Measurements from ENCODE around the gene PLEKHA6.

Gene PLEKHA6

DNA sequence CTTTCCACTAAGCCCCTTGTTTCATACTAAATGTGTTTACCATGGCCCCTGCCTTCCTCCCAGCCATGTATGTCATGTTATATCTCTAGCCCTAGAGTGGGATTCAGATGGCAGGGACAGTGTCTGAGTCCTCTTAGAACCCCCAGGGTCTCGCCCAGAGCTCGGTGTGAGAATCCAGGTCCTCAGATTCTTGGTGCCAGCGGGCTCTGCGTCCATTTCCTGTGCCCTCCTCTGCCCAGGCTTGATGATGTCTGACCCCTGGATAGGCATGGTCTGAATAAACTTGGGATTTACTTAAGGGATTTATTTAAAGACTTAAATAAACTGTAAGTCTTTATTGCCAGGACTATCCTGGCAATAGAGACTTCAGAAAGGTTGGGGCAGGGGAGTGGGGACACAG, 157.2 kb downstream of the PLEKHA6 start:
- no peak overlapping the region for H2BK5ac ChIP-seq (ENCODE audit: low read depth, low read length, poor library complexity, severe bottlenecking)
- no peak overlapping the region for H2BK15ac ChIP-seq (ENCODE audit: low read depth, poor library complexity, severe bottlenecking)
- no peak overlapping the region for H2AFZ ChIP-seq (ENCODE audit: low read depth, low read length)
- H3K9ac ChIP-seq (ENCODE audit: low read length) = no peak overlapping the region
- no peak overlapping the region for H3K23ac ChIP-seq (ENCODE audit: low read length in 2 of 2)
- H3K14ac ChIP-seq (ENCODE audit: low read length in 2 of 2) = no peak overlapping the region
- no peak overlapping the region for H2AK5ac ChIP-seq (ENCODE audit: low read length, severe bottlenecking)
- 88% methylated on average over 4 of the region's 4 CpGs for WGBS
- H2BK120ac ChIP-seq (ENCODE audit: low read depth, low read length) = no peak overlapping the region
- H3K36me3 ChIP-seq (ENCODE audit: control insufficient read depth in 1 of 2, insufficient read depth in 2 of 2, low read depth in 1 of 2, low read length in 2 of 2) = no peaks in the 10 kb centered on the region
- H3K18ac ChIP-seq (ENCODE audit: low read depth in 1 of 2, low read length in 2 of 2) = no peak overlapping the region
- H3K4ac ChIP-seq (ENCODE audit: low read depth in 1 of 2, low read length in 2 of 2) = no peak overlapping the region
- no peaks in the 10 kb centered on the region for H3K9me3 ChIP-seq (ENCODE audit: control insufficient read depth, low read length)
- no peak overlapping the region for H4K8ac ChIP-seq (ENCODE audit: low read length)
- no peak overlapping the region for H3K27ac ChIP-seq (ENCODE audit: low read length, poor library complexity, severe bottlenecking)
- no peak overlapping the region for H3K4me3 ChIP-seq (ENCODE audit: insufficient read depth in 1 of 2, low read depth in 1 of 2, low read length in 2 of 2)
- peaks cover 16 to 60% of the 10 kb centered on the region in 2 experiments for H3K27me3 ChIP-seq (ENCODE audit: control insufficient read depth in 1 of 2, insufficient read depth in 1 of 2, low read length in 2 of 2)
- H4K91ac ChIP-seq (ENCODE audit: low read length) = no peak overlapping the region
- H3K79me1 ChIP-seq (replicated peaks; ENCODE audit: low read length, poor library complexity, severe bottlenecking) = no peaks in the 10 kb centered on the region
- H3K4me1 ChIP-seq (ENCODE audit: control insufficient read depth, insufficient read depth, low read depth, low read length) = peaks cover 23% of the 10 kb centered on the region
- H3K4me2 ChIP-seq (ENCODE audit: low read length, poor library complexity, severe bottlenecking) = no peak overlapping the region
- DNase-seq = no peak
- H2BK12ac ChIP-seq (ENCODE audit: low read length in 2 of 2) = no peak overlapping the region

DNA sequence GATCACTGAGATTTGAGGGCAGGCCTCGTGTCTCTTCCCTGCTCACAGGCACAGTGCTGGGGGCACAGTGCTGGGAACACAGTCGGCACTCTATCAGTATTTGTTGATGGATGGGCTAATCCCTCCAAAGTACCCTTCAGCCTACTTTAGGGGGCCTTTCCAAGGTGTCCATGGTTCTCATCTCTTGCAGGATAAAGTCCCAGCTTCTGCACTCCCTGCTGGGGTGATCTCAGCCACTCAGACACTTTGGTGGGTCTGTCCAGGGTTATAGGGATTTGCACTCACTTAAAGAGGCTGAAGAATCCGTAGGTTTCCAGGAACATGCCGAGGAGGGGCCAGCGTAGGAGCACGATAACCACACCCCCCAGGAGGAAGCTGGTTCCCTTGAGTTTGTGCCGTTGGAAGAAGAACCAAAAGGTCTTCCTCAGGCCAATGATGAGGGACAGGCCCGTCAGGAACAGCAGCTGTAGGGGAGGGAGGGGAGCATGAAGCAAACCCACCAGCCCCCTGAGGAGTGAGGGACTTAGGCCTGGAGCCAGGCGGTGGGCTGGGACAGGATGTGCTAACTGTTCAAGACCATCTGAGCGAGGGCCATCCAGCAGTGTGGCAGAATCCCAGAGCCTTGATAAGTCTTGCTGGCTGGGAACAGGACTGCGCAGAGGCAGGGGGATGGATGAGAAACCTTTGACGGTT, 158.2 kb downstream of the PLEKHA6 start:
- Histone ChIP-seq H2AFZ (ENCODE audit: low read depth, low read length) (no peak overlapping the region), H3K36me3 (ENCODE audit: control insufficient read depth in 1 of 2, insufficient read depth in 2 of 2, low read depth in 1 of 2, low read length in 2 of 2) (no peaks in the 10 kb centered on the region), H3K23ac (ENCODE audit: low read length in 2 of 2) (no peak overlapping the region), H3K79me1 (replicated peaks; ENCODE audit: low read length, poor library complexity, severe bottlenecking) (no peaks in the 10 kb centered on the region), H3K14ac (ENCODE audit: low read length in 2 of 2) (no peak overlapping the region), H3K9me3 (ENCODE audit: control insufficient read depth, low read length) (no peaks in the 10 kb centered on the region), H3K27ac (ENCODE audit: low read length, poor library complexity, severe bottlenecking) (no peak overlapping the region), H3K18ac (ENCODE audit: low read depth in 1 of 2, low read length in 2 of 2) (no peak overlapping the region), H3K4me2 (ENCODE audit: low read length, poor library complexity, severe bottlenecking) (no peak overlapping the region), H2BK5ac (ENCODE audit: low read depth, low read length, poor library complexity, severe bottlenecking) (no peak overlapping the region), H4K91ac (ENCODE audit: low read length) (no peak overlapping the region), H3K4ac (ENCODE audit: low read depth in 1 of 2, low read length in 2 of 2) (no peak overlapping the region), H3K4me3 (ENCODE audit: insufficient read depth in 1 of 2, low read depth in 1 of 2, low read length in 2 of 2) (no peak overlapping the region), H3K27me3 (ENCODE audit: control insufficient read depth in 1 of 2, insufficient read depth in 1 of 2, low read length in 2 of 2) (peaks cover 11 to 67% of the 10 kb centered on the region in 2 experiments), H2BK120ac (ENCODE audit: low read depth, low read length) (no peak overlapping the region), H2BK15ac (ENCODE audit: low read depth, poor library complexity, severe bottlenecking) (no peak overlapping the region), H2BK12ac (ENCODE audit: low read length in 2 of 2) (no peak overlapping the region), H3K4me1 (ENCODE audit: control insufficient read depth, insufficient read depth, low read depth, low read length) (peaks cover 28% of the 10 kb centered on the region), H4K8ac (ENCODE audit: low read length) (no peak overlapping the region), H2AK5ac (ENCODE audit: low read length, severe bottlenecking) (no peak overlapping the region), H3K9ac (ENCODE audit: low read length) (no peak overlapping the region)
- WGBS = 90% methylated on average over 11 of the region's 12 CpGs
- DNase-seq = no peak

DNA sequence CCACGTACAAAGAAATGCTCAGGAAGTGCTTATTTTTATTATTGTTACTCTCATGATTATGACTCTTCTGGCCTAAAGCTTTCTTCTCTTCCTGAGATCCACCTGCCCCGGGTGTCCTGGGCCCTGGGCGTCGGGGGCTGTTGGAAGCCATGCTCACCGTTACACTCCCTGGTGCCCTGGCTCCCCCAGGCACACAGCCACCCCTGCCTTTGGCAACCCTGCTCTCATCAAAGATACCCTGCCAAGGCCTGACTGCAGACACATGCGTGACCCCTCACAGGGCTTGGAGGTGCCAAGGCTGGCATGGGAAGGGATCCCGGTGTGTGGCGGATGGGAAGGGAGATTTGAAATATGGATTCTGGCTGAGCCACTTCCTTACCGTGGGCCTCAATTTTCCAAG, 160.2 kb downstream of the PLEKHA6 start:
- Histone ChIP-seq H3K4ac (ENCODE audit: low read depth in 1 of 2, low read length in 2 of 2) (no peak overlapping the region), H2BK5ac (ENCODE audit: low read depth, low read length, poor library complexity, severe bottlenecking) (no peak overlapping the region), H3K79me1 (replicated peaks; ENCODE audit: low read length, poor library complexity, severe bottlenecking) (no peaks in the 10 kb centered on the region), H3K36me3 (ENCODE audit: control insufficient read depth in 1 of 2, insufficient read depth in 2 of 2, low read depth in 1 of 2, low read length in 2 of 2) (no peaks in the 10 kb centered on the region), H3K4me3 (ENCODE audit: insufficient read depth in 1 of 2, low read depth in 1 of 2, low read length in 2 of 2) (no peak overlapping the region), H3K4me1 (ENCODE audit: control insufficient read depth, insufficient read depth, low read depth, low read length) (peaks cover 45% of the 10 kb centered on the region), H3K23ac (ENCODE audit: low read length in 2 of 2) (no peak overlapping the region), H3K4me2 (ENCODE audit: low read length, poor library complexity, severe bottlenecking) (no peak overlapping the region), H2BK120ac (ENCODE audit: low read depth, low read length) (no peak overlapping the region), H2BK12ac (ENCODE audit: low read length in 2 of 2) (no peak overlapping the region), H2BK15ac (ENCODE audit: low read depth, poor library complexity, severe bottlenecking) (no peak overlapping the region), H3K27ac (ENCODE audit: low read length, poor library complexity, severe bottlenecking) (no peak overlapping the region), H3K14ac (ENCODE audit: low read length in 2 of 2) (no peak overlapping the region), H4K91ac (ENCODE audit: low read length) (no peak overlapping the region), H3K18ac (ENCODE audit: low read depth in 1 of 2, low read length in 2 of 2) (no peak overlapping the region), H4K8ac (ENCODE audit: low read length) (no peak overlapping the region), H3K9ac (ENCODE audit: low read length) (no peak overlapping the region), H3K9me3 (ENCODE audit: control insufficient read depth, low read length) (no peaks in the 10 kb centered on the region), H2AFZ (ENCODE audit: low read depth, low read length) (no peak overlapping the region), H2AK5ac (ENCODE audit: low read length, severe bottlenecking) (no peak overlapping the region), H3K27me3 (ENCODE audit: control insufficient read depth in 1 of 2, insufficient read depth in 1 of 2, low read length in 2 of 2) (peaks cover 5 to 83% of the 10 kb centered on the region in 2 experiments)
- 94% methylated on average over 9 of the region's 9 CpGs for WGBS
- DNase-seq = no peak

DNA sequence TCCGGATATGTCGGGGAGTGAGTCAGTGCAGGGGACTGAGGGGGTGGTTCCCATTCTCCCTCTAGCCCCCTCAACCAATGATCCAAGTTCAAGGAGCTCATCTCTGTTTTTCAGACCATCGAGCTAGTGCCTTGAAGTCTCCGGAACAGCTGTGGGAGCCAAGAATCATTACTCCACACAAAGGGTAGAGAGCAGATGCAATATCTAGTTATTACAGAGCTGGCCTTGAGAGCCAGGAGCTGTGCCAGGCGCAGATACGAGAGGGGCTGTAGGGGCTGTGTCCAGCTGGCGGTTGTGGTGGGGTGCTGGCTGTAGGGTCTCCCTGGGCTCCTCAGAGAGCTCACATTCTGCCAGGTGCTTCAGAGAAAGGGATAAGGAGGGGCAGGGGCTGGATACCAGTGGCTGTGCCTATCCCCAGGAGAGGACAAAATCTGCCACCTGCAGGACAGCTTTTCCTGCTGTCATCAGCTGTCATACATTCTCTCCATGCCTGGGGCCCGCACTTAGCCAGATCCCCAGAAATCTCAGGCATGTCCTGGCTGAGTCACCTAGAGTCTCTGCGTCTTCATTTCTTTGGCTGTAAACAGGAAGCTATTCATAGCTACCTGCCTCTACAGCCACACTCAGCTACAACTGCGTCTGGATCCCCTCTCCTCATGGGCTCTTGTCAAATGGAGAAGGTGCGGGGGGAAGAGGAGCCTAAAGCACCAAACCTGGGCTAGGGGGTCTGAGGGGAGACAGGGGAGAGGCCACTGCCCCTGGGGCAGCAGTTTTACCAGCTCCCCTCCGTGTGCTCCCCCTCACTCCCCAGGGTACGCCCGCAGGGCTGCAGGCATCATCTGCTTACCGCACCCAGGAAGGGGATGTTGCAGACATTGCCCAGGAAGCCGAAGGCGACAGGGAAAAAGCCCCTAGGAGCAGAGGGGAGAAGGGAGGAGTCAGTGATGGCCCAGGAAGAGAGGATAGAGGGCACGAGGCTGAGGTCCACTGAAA, 161.1 kb downstream of the PLEKHA6 start:
- Histone ChIP-seq H3K9me3 (ENCODE audit: control insufficient read depth, low read length) (no peaks in the 10 kb centered on the region), H2BK12ac (ENCODE audit: low read length in 2 of 2) (no peak overlapping the region), H3K4me3 (ENCODE audit: insufficient read depth in 1 of 2, low read depth in 1 of 2, low read length in 2 of 2) (no peak overlapping the region), H3K9ac (ENCODE audit: low read length) (no peak overlapping the region), H3K4ac (ENCODE audit: low read depth in 1 of 2, low read length in 2 of 2) (no peak overlapping the region), H3K23ac (ENCODE audit: low read length in 2 of 2) (peak overlapping the region in 1 of 2 experiments; percentile 16), H2BK5ac (ENCODE audit: low read depth, low read length, poor library complexity, severe bottlenecking) (no peak overlapping the region), H3K14ac (ENCODE audit: low read length in 2 of 2) (no peak overlapping the region), H3K36me3 (ENCODE audit: control insufficient read depth in 1 of 2, insufficient read depth in 2 of 2, low read depth in 1 of 2, low read length in 2 of 2) (no peaks in the 10 kb centered on the region), H3K27me3 (ENCODE audit: control insufficient read depth in 1 of 2, insufficient read depth in 1 of 2, low read length in 2 of 2) (peaks cover 5 to 83% of the 10 kb centered on the region in 2 experiments), H2AK5ac (ENCODE audit: low read length, severe bottlenecking) (peak overlapping the region; percentile 79), H2BK15ac (ENCODE audit: low read depth, poor library complexity, severe bottlenecking) (no peak overlapping the region), H3K27ac (ENCODE audit: low read length, poor library complexity, severe bottlenecking) (no peak overlapping the region), H3K4me2 (ENCODE audit: low read length, poor library complexity, severe bottlenecking) (no peak overlapping the region), H3K4me1 (ENCODE audit: control insufficient read depth, insufficient read depth, low read depth, low read length) (peaks cover 46% of the 10 kb centered on the region), H2AFZ (ENCODE audit: low read depth, low read length) (no peak overlapping the region), H4K8ac (ENCODE audit: low read length) (no peak overlapping the region), H4K91ac (ENCODE audit: low read length) (no peak overlapping the region), H3K79me1 (replicated peaks; ENCODE audit: low read length, poor library complexity, severe bottlenecking) (no peaks in the 10 kb centered on the region), H2BK120ac (ENCODE audit: low read depth, low read length) (no peak overlapping the region), H3K18ac (ENCODE audit: low read depth in 1 of 2, low read length in 2 of 2) (peak overlapping the region in 1 of 2 experiments; percentile 56)
- DNase-seq = peak; percentile 71
- 68% methylated on average over 15 of the region's 18 CpGs for WGBS

All from mesenchymal stem cell (in vitro differentiated cells and primary cell).